ENCODE measurements around the gene ENPEP. TPM values are rescaled to one million over a fixed set of nuclear protein-coding genes. Genes with fewer than 3 reads are reported as not detected.

The ENPEP gene
- total RNA-seq, 1 experiment from 2014 or later, result 13.2 TPM

DNA sequence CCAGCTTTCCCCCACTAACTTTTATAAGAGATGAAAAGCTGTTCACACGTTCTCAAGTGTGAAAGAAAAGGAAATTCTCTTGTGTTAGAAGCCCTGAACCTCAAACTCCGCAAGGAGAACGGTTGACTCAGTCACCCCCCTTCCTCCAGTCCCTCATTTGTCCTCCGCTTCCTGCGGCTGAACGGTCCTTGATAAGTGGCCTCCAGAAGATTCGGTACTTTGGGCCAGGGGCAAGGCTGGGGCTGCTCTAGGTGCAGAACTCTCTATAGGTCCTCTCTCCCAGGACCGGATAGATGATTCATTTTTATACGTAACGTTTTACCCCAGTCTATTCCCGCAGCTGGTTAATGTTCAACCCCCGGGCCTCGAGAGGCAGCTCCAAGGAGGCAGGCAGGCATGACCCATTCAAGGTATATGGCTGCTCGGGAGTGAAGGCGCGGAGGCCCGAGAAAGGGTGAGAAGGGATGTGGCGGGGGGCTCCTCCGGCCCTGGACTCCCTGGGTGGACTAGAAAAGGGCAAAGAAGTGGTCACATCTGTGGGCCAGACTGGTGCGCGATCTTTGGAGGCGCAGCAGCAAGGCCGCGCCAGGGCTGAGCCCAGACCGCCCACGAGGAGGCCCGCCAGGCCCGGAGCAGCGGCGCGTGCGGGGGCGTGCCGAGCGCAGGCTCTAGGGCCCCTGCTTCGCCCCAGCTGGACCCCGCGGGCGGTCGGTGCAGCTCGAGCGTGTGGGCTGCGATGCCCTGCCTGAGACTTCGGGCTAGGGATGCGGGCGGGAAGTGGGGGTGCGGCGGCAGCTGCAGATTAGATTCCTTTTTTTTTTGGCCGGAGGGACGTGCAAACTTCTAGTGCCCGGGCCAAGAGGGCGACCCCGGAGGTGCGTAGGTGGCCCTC, 135.2 kb downstream of the ENPEP start:
- ChIA-PET POLR2A (ENCODE audit: low non-redundant PET) (no interaction called here), CTCF (no interaction called here)
- no peak for DNase-seq (ENCODE audit: low spot score)

GRCh38 chr4:110611968-110612447, 136.1 kb downstream of the ENPEP start:
- Histone ChIP-seq H3K36me3 (ENCODE audit: insufficient read depth, low read length, poor library complexity, severe bottlenecking) (no peaks in the 10 kb centered on the region), H3K4me1 (ENCODE audit: insufficient read depth, low read length, poor library complexity, severe bottlenecking) (no peaks in the 10 kb centered on the region), H3K27ac (ENCODE audit: low read depth, low read length, poor library complexity, severe bottlenecking) (no peak overlapping the region), H3K4me3 (ENCODE audit: low read depth, low read length, poor library complexity, severe bottlenecking) (no peak overlapping the region), H3K27me3 (replicated peaks; ENCODE audit: insufficient read depth, low read depth, low read length, poor library complexity) (no peaks in the 10 kb centered on the region), H3K9me3 (ENCODE audit: low read depth, low read length, poor library complexity, severe bottlenecking) (no peaks in the 10 kb centered on the region)
- no peak for DNase-seq (ENCODE audit: low spot score)
- ChIA-PET CTCF (no interaction called here), POLR2A (ENCODE audit: low non-redundant PET) (no interaction called here)
- no TSS peak for BruUV-seq (replicated peaks)
- no peak for TF ChIP-seq CTCF (conservative IDR thresholded peaks at IDR 0.05; ENCODE audit: low read depth, low read length)
- TF ChIP-seq EZH2 (IDR thresholded peaks at IDR 0.05; ENCODE audit: borderline replicate concordance, low read depth, low read length, poor library complexity, severe bottlenecking), result no peak
- intact Hi-C loops (cut with micrococcal nuclease; ENCODE audit: unreplicated experiment), result no loop called here

More for the DNA sequence above, 135.2 kb downstream of the ENPEP start:
- intact Hi-C loops (cut with micrococcal nuclease; ENCODE audit: unreplicated experiment), result loop anchor here (1.0 kb wide), 1 partner anchor 48 kb away; no protein-coding TSS in a partner anchor
- H3K4me3 ChIP-seq (ENCODE audit: low read depth, low read length, poor library complexity, severe bottlenecking), result no peak overlapping the region
- H3K4me1 ChIP-seq (ENCODE audit: insufficient read depth, low read length, poor library complexity, severe bottlenecking), result no peaks in the 10 kb centered on the region
- BruUV-seq (replicated peaks), result no TSS peak
- no peak overlapping the region for H3K27ac ChIP-seq (ENCODE audit: low read depth, low read length, poor library complexity, severe bottlenecking)
- TF ChIP-seq EZH2 (IDR thresholded peaks at IDR 0.05; ENCODE audit: borderline replicate concordance, low read depth, low read length, poor library complexity, severe bottlenecking) (no peak), CTCF (conservative IDR thresholded peaks at IDR 0.05; ENCODE audit: low read depth, low read length) (no peak)
- no peaks in the 10 kb centered on the region for H3K9me3 ChIP-seq (ENCODE audit: low read depth, low read length, poor library complexity, severe bottlenecking)
- H3K36me3 ChIP-seq (ENCODE audit: insufficient read depth, low read length, poor library complexity, severe bottlenecking), result no peaks in the 10 kb centered on the region
- H3K27me3 ChIP-seq (replicated peaks; ENCODE audit: insufficient read depth, low read depth, low read length, poor library complexity), result no peaks in the 10 kb centered on the region

DNA sequence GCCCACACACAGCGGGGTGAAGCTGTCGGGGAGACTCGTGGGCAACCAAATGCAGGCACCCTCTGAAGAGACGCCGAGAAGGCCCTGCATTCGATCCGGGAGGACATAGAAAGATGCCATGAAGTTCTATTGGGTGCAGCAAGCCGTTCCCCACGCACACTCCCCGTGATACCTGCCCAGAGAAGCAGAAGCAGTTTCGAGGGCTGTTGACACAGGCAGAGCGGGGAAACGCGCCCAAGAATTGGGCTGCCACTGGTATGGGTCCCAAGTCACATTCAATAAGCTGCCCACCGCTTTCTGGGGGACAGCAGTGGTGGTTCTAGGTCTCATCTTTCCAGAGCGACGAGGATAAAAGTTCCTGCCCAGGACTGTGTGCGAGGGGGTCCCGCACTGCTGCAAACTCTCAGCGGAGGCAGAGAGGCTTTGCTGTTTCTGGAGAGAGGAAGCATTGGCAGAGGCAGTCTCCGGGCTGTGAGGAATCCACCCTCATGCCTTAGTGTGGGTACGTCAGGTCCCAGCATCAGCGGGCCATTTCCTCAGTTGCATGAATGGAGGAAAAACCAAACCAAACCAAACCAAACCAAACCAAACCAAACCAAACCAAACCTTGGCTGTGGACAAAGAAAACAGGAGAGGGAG, 136.8 kb downstream of the ENPEP start:
- Histone ChIP-seq H3K27ac (ENCODE audit: low read depth, low read length, poor library complexity, severe bottlenecking) (no peak overlapping the region), H3K9me3 (ENCODE audit: low read depth, low read length, poor library complexity, severe bottlenecking) (no peaks in the 10 kb centered on the region), H3K27me3 (replicated peaks; ENCODE audit: insufficient read depth, low read depth, low read length, poor library complexity) (no peaks in the 10 kb centered on the region), H3K4me1 (ENCODE audit: insufficient read depth, low read length, poor library complexity, severe bottlenecking) (no peaks in the 10 kb centered on the region), H3K4me3 (ENCODE audit: low read depth, low read length, poor library complexity, severe bottlenecking) (no peak overlapping the region), H3K36me3 (ENCODE audit: insufficient read depth, low read length, poor library complexity, severe bottlenecking) (no peaks in the 10 kb centered on the region)
- POLR2A ChIA-PET (ENCODE audit: low non-redundant PET), result no interaction called here
- DNase-seq (ENCODE audit: low spot score), result no peak
- BruUV-seq (replicated peaks), result no TSS peak
- intact Hi-C loops (cut with micrococcal nuclease; ENCODE audit: unreplicated experiment), result no loop called here
- CTCF ChIA-PET, result no interaction called here
- TF ChIP-seq CTCF (conservative IDR thresholded peaks at IDR 0.05; ENCODE audit: low read depth, low read length) (no peak), EZH2 (IDR thresholded peaks at IDR 0.05; ENCODE audit: borderline replicate concordance, low read depth, low read length, poor library complexity, severe bottlenecking) (no peak)
